K562 (cell line): ENCODE measurements around the gene RRAGD. TPM values are rescaled to one million over a fixed set of nuclear protein-coding genes. Genes with fewer than 3 reads are reported as not detected.

Source experiments
- ATAC-seq: fragments of 200-7000 bp; cut with Tn5 transposase; 3 replicates; pipeline ENCODE4 v1.9.1; 2020; ENCODE audit warnings: moderate library complexity
- BruUV-seq: library from RNA; stranded (reverse); fragments of 400-500 nt; replicated peaks from 2 replicates; lab custom pipeline; 2021; lab: Mats Ljungman, UMichigan
- CTCF ChIA-PET: fragments of 300-600 bp; formaldehyde crosslinking; extraction: SDS; loops from one replicate; lab custom pipeline; 2021; ENCODE audit warnings: low intra/inter-chr PET ratio; lab: Yijun Ruan, JAX
- POLR2A ChIA-PET: fragments of 300-600, 350-650 bp; sonication (Branson Sonifier 250); formaldehyde crosslinking; extraction: SDS; loops from one replicate; lab custom pipeline; 2021; ENCODE audit warnings: antibody characterized with exemption, inconsistent platforms; lab: Yijun Ruan, JAX
- DNase-seq, 4 experiments: peaks; one replicate each; pipeline versions ENCODE4 v3.0.0 to v3.0.0-alpha.2; 2011 to 2018; ENCODE audit warnings: low spot score in 3 of 4, mixed read lengths in 3 of 4; ENCODE audit errors: extremely low read depth in 1 of 4
- FAIRE-seq: peaks from 2 replicates; lab custom pipeline; 2011; peaks lifted over from hg19 to GRCh38; lab: Jason Lieb, UNC
- H2AFZ ChIP-seq: 2 replicates; pipeline ENCODE4 v1.6.0; 2011; ENCODE audit warnings: low read depth, low read length, control low read depth, inconsistent platforms
- H3K27ac ChIP-seq: fragments of 200-600 bp; 3 replicates; pipeline ENCODE4 v1.8.0; 2011; ENCODE audit warnings: low read depth, mild to moderate bottlenecking, control low read depth, inconsistent platforms, low read length, moderate library complexity, mixed read lengths; ENCODE audit errors: extremely low read depth
- H3K27me3 ChIP-seq, 2 experiments: fragments of 300-600 bp in 1 of 2; 2 replicates in 1 of 2; 3 replicates in 1 of 2; pipeline versions ENCODE4 v1.6.0 to v1.8.0; 2011; ENCODE audit warnings: inconsistent platforms in 2 of 2, low read length in 2 of 2, mild to moderate bottlenecking in 1 of 2, mixed read lengths in 1 of 2, moderate library complexity in 1 of 2; ENCODE audit not compliant: control insufficient read depth in 2 of 2, insufficient read depth in 2 of 2
- H3K36me3 ChIP-seq: fragments of 300-600 bp; 3 replicates; pipeline ENCODE4 v1.8.0; 2011; ENCODE audit warnings: mild to moderate bottlenecking, low read length, inconsistent platforms; ENCODE audit not compliant: control insufficient read depth, insufficient read depth
- H3K4me1 ChIP-seq, 2 experiments: fragments of 200-600 bp in 1 of 2; replicated peaks in 1 of 2; 2 replicates in 1 of 2; 3 replicates in 1 of 2; pipeline versions ENCODE4 v1.5.1 to v1.8.0; 2011; ENCODE audit warnings: inconsistent platforms in 2 of 2, low read length in 2 of 2, mild to moderate bottlenecking in 1 of 2, mixed read lengths in 1 of 2, moderate library complexity in 1 of 2; ENCODE audit not compliant: control insufficient read depth in 2 of 2, insufficient read depth in 2 of 2
- H3K4me2 ChIP-seq: 2 replicates; pipeline ENCODE4 v1.6.1; 2011; ENCODE audit warnings: low read length, control low read depth, inconsistent platforms, mixed read lengths; ENCODE audit not compliant: insufficient read depth
- H3K4me3 ChIP-seq: fragments of 200-600 bp; sonication (generic), shearing (Covaris generic); 2 replicates; pipeline ENCODE4 v1.5.1; 2016; ENCODE audit warnings: control low read depth, inconsistent platforms
- H3K79me2 ChIP-seq: fragments of 200-600 bp; 3 replicates; pipeline ENCODE4 v1.8.0; 2011; ENCODE audit warnings: low read length, inconsistent platforms; ENCODE audit not compliant: control insufficient read depth, insufficient read depth
- H3K9ac ChIP-seq, 2 experiments: 2 replicates each; pipeline versions ENCODE4 v1.6.0 to v1.6.1; 2011; ENCODE audit warnings: low read depth in 2 of 2, low read length in 2 of 2, control low read depth in 1 of 2, inconsistent platforms in 1 of 2, mild to moderate bottlenecking in 1 of 2, mixed read lengths in 1 of 2; ENCODE audit not compliant: insufficient read depth in 1 of 2
- H3K9me1 ChIP-seq: one replicate; pipeline ENCODE4 v1.6.0; 2011; ENCODE audit warnings: inconsistent platforms, mild to moderate bottlenecking, low read length, moderate library complexity; ENCODE audit not compliant: control insufficient read depth, insufficient read depth
- H3K9me3 ChIP-seq: replicated peaks from 2 replicates; pipeline ENCODE4 v1.5.1; 2011; ENCODE audit warnings: low read depth, low read length, inconsistent platforms; ENCODE audit not compliant: control insufficient read depth, insufficient read depth
- H4K20me1 ChIP-seq: replicated peaks from 2 replicates; pipeline ENCODE4 v1.6.1; 2011; ENCODE audit warnings: low read length, inconsistent platforms, mixed read lengths; ENCODE audit not compliant: control insufficient read depth, insufficient read depth
- C11orf30 ChIP-seq: fragments of 450-650 bp; IDR thresholded peaks from 2 replicates; pipeline ENCODE4 v1.6.1; 2016; ENCODE audit warnings: low read depth, mild to moderate bottlenecking
- SOX6 ChIP-seq: fragments of 450-650 bp; IDR thresholded peaks from 2 replicates; pipeline ENCODE4 v1.6.1; 2014; ENCODE audit warnings: mild to moderate bottlenecking
- SPI1 ChIP-seq: IDR thresholded peaks from 2 replicates; pipeline ENCODE4 v1.6.1; 2011; ENCODE audit warnings: low read depth, low read length, control low read depth, borderline replicate concordance
- ZKSCAN1 ChIP-seq: fragments of 150-350 bp; IDR thresholded peaks from 2 replicates; pipeline ENCODE4 v1.6.1; 2016; ENCODE audit warnings: low read depth, low read length
- ZNF316 ChIP-seq: fragments of 450-650 bp; IDR thresholded peaks from 2 replicates; pipeline ENCODE4 v1.6.1; 2016
- ZNF584 ChIP-seq: fragments of 200-800 bp; sonication (Bioruptor generic); IDR thresholded peaks from 2 replicates; pipeline ENCODE4 v1.6.1; 2016; ENCODE audit warnings: low read depth, mild to moderate bottlenecking, missing genetic modification characterization, missing compliant biosample characterization
- WGBS: fragments of 100-300 bp; shearing (Covaris generic); methylation state at CpG from one replicate; pipeline ENCODE4 v1.1.6; 2016; ENCODE audit warnings: low coverage, mixed read lengths; ENCODE audit not compliant: insufficient coverage; ENCODE audit errors: missing lambda C conversion rate; 5-methylcytosine and 5-hydroxymethylcytosine counted together
- in situ Hi-C: fragments of 300-500 bp; cut with MboI; formaldehyde crosslinking; loops from 4 replicates; pipeline ENCODE4 v1.15.0; 2018; ENCODE audit warnings: inconsistent platforms, mixed read lengths
- intact Hi-C: fragments of 100-400 bp; cut with micrococcal nuclease; formaldehyde crosslinking; loops from 2 replicates; pipeline ENCODE4 v1.14.2; 2022
- polyA plus RNA-seq, 8 experiments: library from polyadenylated mRNA; depleted of rRNA in 4 of 8; stranded (reverse) in 5 of 8; unstranded in 3 of 8; fragments of >200 nt; fragmentation: Nextera tagmentation in 2 of 8; fragmentation: Illumina TruSeq in 1 of 8; extraction: Ambion mirVana in 2 of 8; extraction: Trizol in 1 of 8; gene quantifications; 2 replicates each; pipeline versions ENCODE4 v1.2.1 to v1.2.3, GENCODE V29; 2011 to 2014; ENCODE audit warnings: inconsistent platforms in 1 of 8, missing spikeins in 1 of 8
- total RNA-seq, 7 experiments: library from RNA; depleted of rRNA in 6 of 7; stranded (reverse); fragments of >200 nt in 6 of 7; fragmentation: Illumina TruSeq in 2 of 7; extraction: Trizol in 2 of 7; gene quantifications; 2 replicates each; pipeline versions ENCODE4 v1.2.1 to v1.2.3, GENCODE V29; 2011 to 2021; ENCODE audit warnings: low replicate concordance in 1 of 7

RRAGD gene
- total and polyA plus RNA-seq, 9 of the 15 experiments (the other 6 are each of a cell fraction or from before 2014, with no cell fraction given), result 0.03 to 0.07 (median 0.04) TPM; not detected in 6

DNA sequence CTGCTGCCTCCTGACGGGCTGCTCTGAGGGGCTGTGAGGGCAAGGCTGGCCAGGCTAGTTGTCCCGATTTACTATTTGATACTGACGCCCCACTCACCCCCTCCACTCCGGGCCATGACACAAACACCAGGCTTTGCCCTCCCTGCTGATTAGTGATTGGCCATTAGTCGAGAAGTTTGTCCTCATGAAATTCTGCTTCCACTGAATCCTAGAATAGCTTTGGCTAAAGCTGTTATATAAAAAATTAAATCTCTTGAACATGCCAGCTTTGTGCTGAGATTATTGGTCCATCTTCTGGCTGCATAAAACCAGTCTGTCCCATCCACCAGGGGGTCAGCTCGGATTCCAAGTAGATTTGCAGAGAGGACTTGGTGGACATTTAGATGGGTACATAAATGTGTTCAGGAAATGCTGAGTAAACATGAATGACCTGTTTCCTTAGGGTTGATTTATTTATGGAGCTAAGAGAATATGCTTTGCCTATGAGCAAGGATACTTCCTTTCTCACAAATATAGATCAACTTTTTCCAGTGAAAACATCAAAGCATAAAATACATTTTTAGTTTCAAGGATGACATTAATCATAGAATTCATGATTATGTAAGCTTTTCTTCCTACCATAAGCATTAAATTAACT is 96.7 kb downstream of the RRAGD start, which contains the start of gene GABRR2:
Gene GABRR2, minus strand, starts transcription at position 51 of the 637 bp plus-strand sequence. CDS start 134 bp downstream, outside the sequence.
- ATAC-seq (no peak), FAIRE-seq (no peak), DNase-seq (no peak)
- Histone ChIP-seq H3K4me1 (peaks cover 0 to 2% of the 10 kb centered on the region in 2 experiments; a peak in 1 of 5 replicates), H3K36me3 (no peaks in the 10 kb centered on the region), H3K9me1 (no peaks in the 10 kb centered on the region), H3K79me2 (no peaks in the 10 kb centered on the region), H3K4me2 (no peak within 1 kb of the TSS), H3K27me3 (0 out of 5 replicates have a peak, but pooled peaks cover 0 to under 1% of the 10 kb centered on the region in 2 experiments), H3K9ac (no peak within 1 kb of the TSS), H4K20me1 (no peaks in the 10 kb centered on the region), H3K27ac (no peak within 1 kb of the TSS), H3K4me3 (no peak within 1 kb of the TSS), H3K9me3 (peaks cover 4% of the 10 kb centered on the region), H2AFZ (no peak within 1 kb of the TSS)
- no TSS peak for BruUV-seq
- ChIA-PET CTCF (no interaction called here), POLR2A (interaction anchor here (1.0 kb wide), 1 partner anchor 9 kb away, joined by 3 read pairs; no protein-coding TSS in a partner anchor)
- in situ Hi-C loops, result no loop called here
- WGBS, result 38% methylated on average over 4 of the region's 6 CpGs
- TF ChIP-seq SPI1 (no peak), ZNF316 (peak; percentile 50; the same call in 1 of the 2 replicates), C11orf30 (0 out of 2 replicates have a peak, but pooled peaks have one; percentile 22), ZNF584 (CRISPR knock-in tag) (no peak), ZKSCAN1 (no peak), SOX6 (no peak)
- intact Hi-C loops, result no loop called here
